KMS-11 (cell line): ENCODE data around the gene VAV2.

ENCODE experiments used
- H2AFZ ChIP-seq: fragments of 200-600 bp; sonication (generic); 2 replicates; pipeline ENCODE4 v1.6.1; 2016; ENCODE audit warnings: antibody characterized with exemption, mixed run types, low read depth
- H3K27ac ChIP-seq: fragments of 200-600 bp; sonication (generic); 2 replicates; pipeline ENCODE4 v1.6.1; 2016; ENCODE audit warnings: mild to moderate bottlenecking, mixed run types
- H3K27me3 ChIP-seq: fragments of 200-600 bp; sonication (generic); 2 replicates; pipeline ENCODE4 v1.6.1; 2017; ENCODE audit warnings: mild to moderate bottlenecking, low read depth, mixed run types, moderate library complexity; ENCODE audit not compliant: insufficient read depth
- H3K36me3 ChIP-seq: fragments of 200-600 bp; sonication (generic); 2 replicates; pipeline ENCODE4 v1.6.1; 2017; ENCODE audit warnings: mild to moderate bottlenecking, mixed run types; ENCODE audit not compliant: insufficient read depth
- H3K4me1 ChIP-seq: fragments of 200-600 bp; sonication (generic); 2 replicates; pipeline ENCODE4 v1.6.1; 2016; ENCODE audit warnings: mild to moderate bottlenecking, low read depth, mixed run types; ENCODE audit not compliant: poor library complexity, severe bottlenecking
- H3K4me2 ChIP-seq: fragments of 200-600 bp; sonication (generic); 2 replicates; pipeline ENCODE4 v1.7.0; 2016; ENCODE audit warnings: mild to moderate bottlenecking, mixed run types
- H3K4me3 ChIP-seq: fragments of 200-600 bp; sonication (generic); IDR thresholded peaks from 2 replicates; pipeline ENCODE4 v1.6.1; 2017; ENCODE audit warnings: low read depth, low read length, mixed read lengths; ENCODE audit not compliant: insufficient read depth
- H3K79me2 ChIP-seq: fragments of 200-600 bp; sonication (generic); 2 replicates; pipeline ENCODE4 v1.6.1; 2016; ENCODE audit warnings: low read depth, mixed run types; ENCODE audit not compliant: insufficient read depth
- H3K9ac ChIP-seq: fragments of 200-600 bp; sonication (generic); 2 replicates; pipeline ENCODE4 v1.6.1; 2016; ENCODE audit warnings: mild to moderate bottlenecking, mixed run types
- H4K20me1 ChIP-seq: fragments of 200-600 bp; sonication (generic); 2 replicates; pipeline ENCODE4 v1.6.1; 2016; ENCODE audit warnings: mild to moderate bottlenecking, mixed run types; ENCODE audit not compliant: insufficient read depth
- CTCF ChIP-seq: fragments of 200-600 bp; sonication (generic); conservative IDR thresholded peaks from 2 replicates; pipeline ENCODE4 v1.6.1; 2017; ENCODE audit warnings: low read depth, mild to moderate bottlenecking, antibody characterized with exemption, low read length, moderate library complexity, mixed read lengths

The VAV2 gene

GRCh38 chr9:133878402-133878801 is 113.7 kb downstream of the VAV2 start:
- no peak overlapping the region for H3K4me3 ChIP-seq
- H3K9ac ChIP-seq = no peak overlapping the region
- H3K79me2 ChIP-seq = no peaks in the 10 kb centered on the region
- H4K20me1 ChIP-seq = no peaks in the 10 kb centered on the region
- H2AFZ ChIP-seq = no peak overlapping the region
- TF ChIP-seq CTCF = no peak
- H3K4me1 ChIP-seq = no peaks in the 10 kb centered on the region
- no peak overlapping the region for H3K27ac ChIP-seq
- H3K36me3 ChIP-seq = no peaks in the 10 kb centered on the region
- no peaks in the 10 kb centered on the region for H3K27me3 ChIP-seq
- H3K4me2 ChIP-seq = no peak overlapping the region

- Histone ChIP-seq H3K27ac (no peak overlapping the region), H4K20me1 (no peaks in the 10 kb centered on the region), H3K27me3 (no peaks in the 10 kb centered on the region), H3K36me3 (no peaks in the 10 kb centered on the region), H3K4me1 (no peaks in the 10 kb centered on the region), H3K9ac (no peak overlapping the region), H3K4me2 (no peak overlapping the region), H3K79me2 (no peaks in the 10 kb centered on the region), H3K4me3 (no peak overlapping the region), H2AFZ (no peak overlapping the region)
- no peak for TF ChIP-seq CTCF
Measured at GRCh38 chr9:133877967-133878366, 114.2 kb downstream of the VAV2 start.

- Histone ChIP-seq H3K27me3 (no peaks in the 10 kb centered on the region), H3K27ac (no peak overlapping the region), H3K4me2 (no peak overlapping the region), H3K36me3 (no peaks in the 10 kb centered on the region), H4K20me1 (no peaks in the 10 kb centered on the region), H3K79me2 (no peaks in the 10 kb centered on the region), H3K4me1 (no peaks in the 10 kb centered on the region), H3K9ac (no peak overlapping the region), H3K4me3 (no peak overlapping the region), H2AFZ (no peak overlapping the region)
- TF ChIP-seq CTCF = no peak
Measured at GRCh38 chr9:133877327-133877726, 114.8 kb downstream of the VAV2 start.

- H3K4me3 ChIP-seq = no peak overlapping the region
- no peaks in the 10 kb centered on the region for H4K20me1 ChIP-seq
- no peaks in the 10 kb centered on the region for H3K4me1 ChIP-seq
- no peak overlapping the region for H3K4me2 ChIP-seq
- TF ChIP-seq CTCF = no peak
- no peak overlapping the region for H3K9ac ChIP-seq
- no peaks in the 10 kb centered on the region for H3K27me3 ChIP-seq
- H2AFZ ChIP-seq = no peak overlapping the region
- H3K79me2 ChIP-seq = no peaks in the 10 kb centered on the region
- H3K36me3 ChIP-seq = no peaks in the 10 kb centered on the region
- H3K27ac ChIP-seq = no peak overlapping the region
Measured at GRCh38 chr9:133876836-133877235, 115.3 kb downstream of the VAV2 start.

GRCh38 chr9:133876144-133876543 is 116.0 kb downstream of the VAV2 start:
- Histone ChIP-seq H4K20me1 (no peaks in the 10 kb centered on the region), H3K4me3 (no peak overlapping the region), H2AFZ (no peak overlapping the region), H3K4me1 (no peaks in the 10 kb centered on the region), H3K79me2 (no peaks in the 10 kb centered on the region), H3K27ac (no peak overlapping the region), H3K36me3 (no peaks in the 10 kb centered on the region), H3K9ac (no peak overlapping the region), H3K27me3 (no peaks in the 10 kb centered on the region), H3K4me2 (no peak overlapping the region)
- TF ChIP-seq CTCF = no peak; the same call in 1 of the 2 replicates
